SH-SY5Y (cell line): ENCODE results near the gene A2ML1.
"Not testable (repeated sequence)": the region's sequence is repeated elsewhere in the genome, so short reads cannot be mapped to it uniquely, and the experiment has no call there.

Experiments
- GATA2 ChIP-seq: IDR thresholded peaks from 2 replicates; pipeline ENCODE4 v1.6.1; 2011; ENCODE audit warnings: mild to moderate bottlenecking, low read depth, low read length
- GATA3 ChIP-seq: IDR thresholded peaks from 2 replicates; pipeline ENCODE4 v1.6.1; 2011; ENCODE audit warnings: low read depth, mild to moderate bottlenecking, low read length, moderate library complexity

Gene A2ML1

DNA sequence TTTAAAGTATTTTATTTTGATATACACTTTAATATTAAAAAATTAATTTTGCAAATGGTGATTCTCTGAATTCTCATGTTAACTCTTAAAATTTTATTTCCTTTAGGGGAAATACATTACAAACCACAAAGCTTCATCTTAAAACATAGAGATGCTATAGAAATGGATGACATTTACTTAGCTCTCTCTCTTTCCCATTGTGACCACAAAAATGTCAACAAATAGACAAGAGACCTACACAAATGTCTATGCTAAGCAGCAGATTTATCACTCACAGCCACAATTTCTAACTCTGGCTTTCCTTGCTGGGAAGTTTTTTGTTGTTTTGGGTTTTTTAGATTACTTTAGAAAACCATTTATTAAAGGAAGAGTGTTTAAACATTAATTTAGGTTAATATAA is 72.0 kb downstream of the A2ML1 start:
- TF ChIP-seq GATA2 = no peak
- no peak for TF ChIP-seq GATA3

- no peak for TF ChIP-seq GATA2
- no peak for TF ChIP-seq GATA3
These were observed 72.6 kb downstream of the A2ML1 start for GRCh38 chr12:8894986-8895385.

DNA sequence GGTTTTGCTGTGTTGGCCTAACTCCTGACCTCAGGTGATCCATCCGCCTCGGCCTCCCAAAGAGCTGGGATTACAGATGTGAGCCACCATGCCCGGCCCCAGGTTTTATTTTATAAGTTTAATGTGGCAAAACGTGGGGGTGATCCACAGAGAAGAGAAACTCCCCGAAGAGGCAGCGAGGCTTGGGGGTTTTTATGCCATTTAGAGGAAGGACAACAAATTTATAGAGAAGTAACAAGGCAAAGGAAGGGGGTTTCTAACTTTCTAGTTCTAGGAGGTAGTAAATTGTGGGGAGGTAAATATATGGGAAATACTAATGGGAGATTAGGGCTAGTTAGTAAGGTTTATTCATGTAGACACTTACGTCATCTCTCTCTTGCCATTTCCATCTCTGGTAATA is 74.7 kb downstream of the A2ML1 start:
- TF ChIP-seq GATA2 (no peak), GATA3 (no peak)

DNA sequence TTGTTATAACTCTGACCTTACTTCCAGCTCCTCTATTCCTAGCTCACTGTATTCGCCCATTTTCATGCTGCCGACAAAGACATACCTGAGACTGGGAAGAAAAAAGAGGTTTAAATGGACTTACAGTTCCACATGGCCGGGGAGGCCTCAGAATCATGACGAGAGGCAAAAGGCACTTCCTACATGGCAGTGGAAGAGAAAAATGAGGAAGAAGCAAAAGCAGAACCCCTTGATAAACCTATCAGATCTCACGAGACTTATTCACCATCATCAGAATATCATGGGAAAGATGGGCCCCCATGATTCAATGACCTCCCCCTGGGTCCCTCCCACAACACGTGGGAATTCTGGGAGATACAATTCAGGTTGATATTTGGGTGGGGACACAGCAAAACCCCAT is 77.4 kb downstream of the A2ML1 start:
- TF ChIP-seq GATA2 = no peak
- no peak for TF ChIP-seq GATA3

GRCh38 chr12:8903646-8904045 is 81.2 kb downstream of the A2ML1 start:
- TF ChIP-seq GATA3 (no peak), GATA2 (no peak)

DNA sequence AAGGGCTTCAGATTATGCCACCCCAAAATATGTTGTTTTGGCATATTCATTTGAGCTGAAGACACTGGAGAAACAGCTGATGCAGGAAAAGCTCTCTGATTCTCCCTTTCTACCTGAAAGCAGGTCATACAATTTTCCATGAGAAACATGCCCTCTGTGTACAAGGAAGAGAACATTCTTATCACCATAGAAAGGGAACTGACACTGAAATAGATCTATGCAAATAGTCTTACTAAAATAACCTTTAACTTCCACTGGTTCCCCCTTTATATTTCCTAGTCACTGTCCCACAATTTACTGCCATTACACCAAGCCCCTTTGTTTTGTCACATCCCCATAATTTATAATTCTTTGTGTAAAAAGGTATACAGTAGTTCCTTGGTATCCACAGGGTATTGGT is 82.2 kb downstream of the A2ML1 start:
- TF ChIP-seq GATA3 = no peak
- no peak for TF ChIP-seq GATA2

GRCh38 chr12:8905546-8905945 is 83.1 kb downstream of the A2ML1 start:
- TF ChIP-seq GATA2 (no peak), GATA3 (no peak)

DNA sequence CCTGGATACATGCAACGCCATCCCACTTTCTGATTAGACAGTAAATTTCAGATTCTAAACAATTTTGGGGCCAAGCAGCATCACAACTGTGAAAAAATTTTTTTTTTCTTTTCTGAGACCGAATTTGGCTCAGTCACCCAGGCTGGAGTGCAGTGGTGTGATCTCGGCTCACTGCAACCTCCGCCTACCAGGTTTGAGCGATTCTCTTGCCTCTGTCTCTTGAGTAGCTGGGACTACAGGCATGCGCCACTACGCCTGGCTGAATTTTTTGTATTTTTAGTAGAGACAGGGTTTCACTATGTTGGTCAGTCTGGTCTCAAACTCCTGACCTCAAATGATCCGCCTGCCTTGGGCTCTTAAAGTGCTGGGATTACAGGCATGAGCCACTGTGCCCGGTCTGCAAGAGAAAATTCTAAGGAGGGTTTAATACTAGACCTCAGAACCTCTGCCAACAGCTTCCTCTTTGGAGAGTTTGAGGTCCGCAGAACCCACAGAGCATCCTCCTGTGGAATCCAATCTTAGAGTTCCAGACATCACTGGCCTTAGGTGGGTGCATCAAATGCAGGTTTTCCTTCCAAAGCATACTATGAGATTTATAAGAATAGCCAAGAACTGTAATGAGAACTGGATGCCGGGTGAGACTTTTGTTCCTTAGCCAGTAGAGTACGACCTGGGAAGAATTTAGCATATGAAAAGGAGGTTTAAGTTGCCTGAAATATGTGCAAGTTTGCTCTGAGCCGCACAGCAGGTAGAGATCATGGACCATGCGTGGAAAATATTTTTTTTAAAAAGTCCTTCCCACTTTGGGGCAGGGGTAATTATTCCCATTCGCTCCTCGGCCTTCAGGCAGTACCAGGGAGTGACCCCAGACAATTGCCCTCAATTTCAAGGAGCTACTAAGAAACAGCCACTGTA is 84.1 kb downstream of the A2ML1 start:
- TF ChIP-seq GATA3 = no peak

DNA sequence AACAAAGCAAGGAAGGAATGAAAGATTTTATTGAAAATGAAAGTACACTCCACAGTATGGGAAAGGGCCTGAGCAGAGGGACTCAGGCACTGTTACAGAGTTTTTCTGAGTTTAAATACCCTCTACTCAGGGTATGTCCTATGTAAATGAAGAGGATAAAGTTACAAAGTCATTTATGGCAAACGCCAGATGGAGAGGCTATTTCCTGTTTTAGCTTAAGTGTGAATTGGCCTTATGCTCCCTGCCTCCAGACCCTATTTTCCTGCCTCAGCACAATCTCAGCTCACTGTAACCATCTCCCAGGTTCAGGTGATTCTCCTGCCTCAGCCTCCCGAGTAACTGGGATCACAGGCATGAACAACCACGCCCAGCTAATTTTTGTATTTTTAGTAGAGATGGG is 85.1 kb downstream of the A2ML1 start:
- TF ChIP-seq GATA3 (no peak), GATA2 (no peak)

DNA sequence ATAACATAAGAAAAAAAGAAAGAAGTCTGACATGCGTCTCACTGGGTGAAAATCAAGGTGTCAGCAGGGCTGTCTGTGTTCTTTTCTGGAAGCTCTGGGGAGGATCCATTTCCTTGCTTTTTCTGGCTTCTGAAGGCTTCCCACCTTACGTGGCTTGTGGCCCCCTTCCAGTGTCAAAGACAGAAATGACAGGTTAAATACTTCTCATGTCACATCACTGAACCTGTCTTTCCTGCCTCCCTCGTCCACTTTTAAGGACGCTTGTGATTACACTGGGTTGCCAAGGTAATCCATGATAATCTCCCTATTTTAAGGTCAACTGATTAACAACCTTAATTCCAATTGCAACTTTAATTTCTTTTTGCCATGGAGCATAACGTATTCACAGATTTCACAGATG is 87.3 kb downstream of the A2ML1 start:
- no peak for TF ChIP-seq GATA3

GRCh38 chr12:8911606-8912268 is 89.3 kb downstream of the A2ML1 start:
- no peak for TF ChIP-seq GATA2
- no peak for TF ChIP-seq GATA3

DNA sequence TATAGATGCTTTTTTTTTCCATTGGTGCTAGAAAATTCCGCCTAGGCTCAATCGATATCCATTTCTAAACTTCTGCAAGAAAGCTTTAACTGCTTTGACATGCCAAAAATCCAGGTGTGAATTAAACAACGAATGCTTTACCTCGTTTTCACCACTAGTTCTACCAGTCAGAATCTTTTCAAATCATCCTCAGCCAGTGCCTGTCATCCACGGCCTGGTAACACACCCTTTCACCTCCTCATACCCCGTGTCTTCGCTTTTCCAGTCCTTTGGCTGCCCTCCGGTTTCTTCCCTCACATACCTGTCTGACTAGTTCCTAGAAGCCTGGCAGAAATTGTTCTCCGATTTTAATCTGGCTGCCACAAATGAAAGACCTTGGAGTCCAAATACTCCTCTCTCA is 90.5 kb downstream of the A2ML1 start:
- TF ChIP-seq GATA2 (no peak), GATA3 (no peak)

DNA sequence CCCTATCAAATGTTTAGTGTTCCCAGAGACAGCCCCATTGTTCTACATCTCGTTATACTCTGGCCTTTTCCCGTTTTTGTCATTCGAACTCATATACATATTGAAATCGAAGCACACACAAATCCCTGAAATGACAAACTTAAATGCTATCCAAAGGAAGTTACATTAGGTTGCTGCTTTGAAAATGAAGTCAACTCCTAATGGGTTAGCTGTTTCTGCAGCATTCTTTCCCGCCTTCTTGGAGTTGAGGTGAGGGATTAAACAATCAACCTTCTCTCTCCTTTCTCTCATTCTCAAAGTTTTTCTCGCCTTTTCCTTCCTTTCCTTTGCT is 91.2 kb downstream of the A2ML1 start:
- no peak for TF ChIP-seq GATA3
- no peak for TF ChIP-seq GATA2

DNA sequence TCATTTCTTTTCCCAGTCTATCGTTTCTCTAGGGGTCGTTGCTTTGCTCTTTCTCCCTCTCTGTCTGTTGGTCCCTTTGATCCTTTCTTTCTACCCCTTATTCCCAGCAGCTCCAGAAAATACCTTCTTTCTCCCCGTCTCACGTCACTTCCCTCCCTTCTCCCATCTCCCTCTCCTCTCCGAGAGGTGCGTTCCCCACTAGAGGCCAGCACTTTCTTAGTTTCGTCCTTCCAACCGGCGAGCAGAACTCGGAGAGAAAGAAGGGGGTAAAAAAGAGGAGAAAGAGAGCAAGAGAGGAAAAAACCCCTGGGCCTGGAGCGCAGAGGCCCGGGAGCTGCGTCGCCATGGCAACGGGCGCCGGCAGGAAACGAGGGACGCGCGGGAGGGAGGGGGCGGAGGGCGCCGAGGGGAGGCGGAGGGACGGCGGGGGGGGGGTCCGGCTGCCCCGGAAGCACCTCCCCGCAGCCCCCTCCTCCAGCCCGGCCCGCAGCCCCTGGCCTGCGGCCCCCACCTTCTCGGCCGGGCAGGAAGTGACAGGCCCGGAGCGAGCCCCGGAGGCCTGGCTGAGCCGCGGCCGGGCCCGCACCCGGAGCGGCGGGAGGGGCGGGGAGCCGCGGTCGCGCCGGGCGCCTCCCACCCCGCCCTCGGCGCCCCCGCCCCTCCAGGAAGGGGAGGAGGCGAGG is 91.8 kb downstream of the A2ML1 start, which contains the start of gene PHC1:
PHC1 (plus strand) TSS at position 477 of the 683 bp plus-strand sequence. CDS start 3,169 bp downstream, outside the sequence.
- TF ChIP-seq GATA3, GATA2: not testable (repeated sequence)

DNA sequence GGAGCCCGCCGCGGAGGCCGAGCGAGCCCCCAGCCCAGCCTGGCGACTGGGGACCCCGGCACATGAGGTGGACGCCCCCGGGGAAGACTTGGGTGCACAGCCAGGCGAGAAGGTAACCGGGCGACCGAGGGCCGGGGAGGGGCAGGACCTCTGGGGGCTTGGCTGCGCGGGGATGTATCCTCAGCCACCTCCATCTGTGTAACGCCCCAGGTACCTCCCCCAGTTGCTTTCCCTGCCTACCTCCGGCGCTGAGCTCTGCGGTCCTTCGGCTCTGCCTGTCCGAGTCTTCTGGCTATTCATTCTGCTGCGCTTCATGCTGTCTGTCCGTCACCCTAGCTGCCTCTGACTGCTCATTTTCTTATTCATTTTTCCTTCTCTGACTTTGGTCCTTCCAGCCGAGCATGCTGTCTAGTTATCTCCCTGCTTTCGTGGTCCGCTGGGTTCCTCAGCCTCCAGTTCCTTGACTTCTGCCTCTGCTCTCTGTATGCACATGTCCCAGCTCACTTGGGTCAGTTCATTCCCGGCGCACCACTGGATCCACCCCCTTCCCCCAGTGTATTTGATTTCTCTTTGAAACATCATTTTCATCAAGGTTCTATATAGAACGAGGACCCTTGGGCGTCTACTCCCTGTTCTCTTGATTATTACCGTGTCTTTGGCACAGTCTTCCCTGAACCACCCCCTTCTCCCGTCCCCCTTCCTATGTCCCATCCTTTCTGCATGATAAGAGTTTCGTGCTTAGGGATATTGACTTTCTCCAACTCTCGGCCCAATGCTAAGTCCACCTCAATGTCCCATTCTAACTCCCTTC is 92.5 kb downstream of the A2ML1 start:
- TF ChIP-seq GATA2 = no peak
- no peak for TF ChIP-seq GATA3
